GM12878 (cell line): ENCODE data around the gene SETD1B. TPM values are rescaled to one million over a fixed set of nuclear protein-coding genes. Genes with fewer than 3 reads are reported as not detected.

Experiments used
- BHLHE40 ChIP-seq, 2 experiments: fragments of 450-650 bp in 1 of 2; IDR thresholded peaks; 2 replicates each; pipeline ENCODE4 v1.6.1; 2011 to 2017; ENCODE audit warnings: low read depth in 2 of 2, borderline replicate concordance in 1 of 2, improper control_type of control experiment in 1 of 2, low read length in 1 of 2, mild to moderate bottlenecking in 1 of 2
- CBFB ChIP-seq: IDR thresholded peaks from 2 replicates; pipeline ENCODE4 v1.6.1; 2016; ENCODE audit warnings: antibody characterized with exemption, low read depth
- CREM ChIP-seq: IDR thresholded peaks from 2 replicates; pipeline ENCODE4 v1.6.1; 2014; ENCODE audit warnings: antibody characterized with exemption, low read depth
- E4F1 ChIP-seq: fragments of 450-650 bp; IDR thresholded peaks from 2 replicates; pipeline ENCODE4 v1.6.1; 2018; ENCODE audit warnings: borderline replicate concordance, mild to moderate bottlenecking; ENCODE audit not compliant: partially characterized antibody
- ELK1 ChIP-seq: IDR thresholded peaks from 2 replicates; pipeline ENCODE4 v1.6.1; 2012; ENCODE audit warnings: low read depth, low read length, improper control_type of control experiment
- EZH2 ChIP-seq: IDR thresholded peaks from 2 replicates; pipeline ENCODE4 v1.6.1; 2012; ENCODE audit warnings: low read depth, mild to moderate bottlenecking, control low read depth, inconsistent platforms, low read length, borderline replicate concordance; ENCODE audit not compliant: control insufficient read depth
- FOS ChIP-seq: IDR thresholded peaks from 3 replicates; pipeline ENCODE4 v1.6.1; 2011; ENCODE audit warnings: borderline replicate concordance; ENCODE audit not compliant: insufficient read length; ENCODE audit errors: extremely low read depth
- HCFC1 ChIP-seq: fragments of 150-350 bp; IDR thresholded peaks from 2 replicates; pipeline ENCODE4 v1.6.1; 2014; ENCODE audit warnings: low read length
- IKZF1 ChIP-seq: fragments of 450-650 bp; conservative IDR thresholded peaks from 2 replicates; pipeline ENCODE4 v1.6.1; 2017; ENCODE audit warnings: antibody characterized with exemption, mild to moderate bottlenecking
- IKZF2 ChIP-seq, 2 experiments: fragments of 450-650 bp; IDR thresholded peaks; 2 replicates each; pipeline ENCODE4 v1.6.1; 2017; ENCODE audit warnings: mild to moderate bottlenecking in 2 of 2, moderate library complexity in 2 of 2
- IRF4 ChIP-seq: IDR thresholded peaks from 2 replicates; pipeline ENCODE4 v1.6.1; 2011; ENCODE audit warnings: low read depth, low read length
- KLF5 ChIP-seq: fragments of 450-650 bp; IDR thresholded peaks from 2 replicates; pipeline ENCODE4 v1.6.1; 2014; ENCODE audit warnings: mild to moderate bottlenecking; ENCODE audit not compliant: partially characterized antibody
- NR2C1 ChIP-seq: fragments of 450-650 bp; IDR thresholded peaks from 2 replicates; pipeline ENCODE4 v1.6.1; 2017; ENCODE audit warnings: antibody characterized with exemption, mild to moderate bottlenecking, moderate library complexity
- PRDM15 ChIP-seq: fragments of 450-650 bp; formaldehyde crosslinking; IDR thresholded peaks from 2 replicates; pipeline ENCODE4 v1.4.0; 2020; ENCODE audit warnings: mild to moderate bottlenecking, moderate library complexity
- SKIL ChIP-seq: fragments of 450-650 bp; IDR thresholded peaks from 2 replicates; pipeline ENCODE4 v1.6.1; 2017; ENCODE audit warnings: mild to moderate bottlenecking, low read depth, inconsistent platforms; ENCODE audit not compliant: poor library complexity, severe bottlenecking
- SMC3 ChIP-seq: IDR thresholded peaks from 2 replicates; pipeline ENCODE4 v1.6.1; 2011; ENCODE audit warnings: low read length, improper control_type of control experiment, borderline replicate concordance
- STAT1 ChIP-seq: fragments of 450-650 bp; conservative IDR thresholded peaks from 2 replicates; pipeline ENCODE4 v1.6.1; 2014; ENCODE audit warnings: antibody characterized with exemption, mild to moderate bottlenecking
- polyA plus RNA-seq, 11 experiments: library from polyadenylated mRNA; depleted of rRNA in 4 of 11; unstranded in 6 of 11; stranded (reverse) in 5 of 11; fragments of >200 nt; fragmentation: Nextera tagmentation in 4 of 11; fragmentation: Illumina TruSeq in 1 of 11; extraction: Ambion mirVana in 4 of 11; extraction: Trizol in 1 of 11; gene quantifications; 1 replicate in 1 of 11; 2 replicates in 10 of 11; pipeline versions ENCODE4 v1.2.1 to v1.2.3, GENCODE V29; 2011 to 2016; ENCODE audit warnings: inconsistent platforms in 2 of 11, missing spikeins in 2 of 11, low read depth in 1 of 11
- total RNA-seq, 4 experiments: library from RNA; depleted of rRNA in 3 of 4; stranded (reverse); fragments of >200 nt in 3 of 4; fragmentation: Illumina TruSeq in 1 of 4; extraction: Trizol in 1 of 4; gene quantifications; 2 replicates each; pipeline versions ENCODE4 v1.2.1 to v1.2.3, GENCODE V29; 2013 to 2021

SETD1B gene
- total and polyA plus RNA-seq, 10 of the 15 experiments (the other 5 are each of a cell fraction or from before 2014, with no cell fraction given), result 0.50 to 17.3 (median 1.6) TPM

- no peak for TF ChIP-seq SKIL
- TF ChIP-seq EZH2, result no peak
- no peak for TF ChIP-seq E4F1
- no peak for TF ChIP-seq FOS
- TF ChIP-seq ELK1, result no peak
- TF ChIP-seq IRF4, result no peak
- TF ChIP-seq STAT1, result no peak
- TF ChIP-seq CBFB, result peak; percentile 71
- peak; percentile 63 for TF ChIP-seq KLF5
- no peak for TF ChIP-seq NR2C1
- TF ChIP-seq SMC3, result no peak
- peak; percentile 53 to 84; a peak in 3 of 4 replicates for TF ChIP-seq BHLHE40 (IDR thresholded peaks at IDR 0.05; ENCODE audit: borderline replicate concordance in 1 of 2, low read depth in 2 of 2, low read length in 1 of 2)
- no peak for TF ChIP-seq PRDM15 (CRISPR knock-in tag)
- no peak for TF ChIP-seq HCFC1
- peak; percentile 49 to 55 for TF ChIP-seq IKZF2 (IDR thresholded peaks at IDR 0.05)
- peak; percentile 63 for TF ChIP-seq IKZF1
- peak; percentile 73; the same call in 1 of the 2 replicates for TF ChIP-seq CREM
Measured at GRCh38 chr12:121789800-121790728, 13.7 kb upstream of the SETD1B start (continued).
